GM12892 (cell line): ENCODE data around the gene GALNT13.

Experiments used
- POLR2A ChIP-seq: IDR thresholded peaks from 2 replicates; pipeline ENCODE4 v1.6.1; 2011; ENCODE audit warnings: low read depth, low read length, control low read depth
- POLR2AphosphoS5 ChIP-seq: IDR thresholded peaks from 2 replicates; pipeline ENCODE4 v1.6.1; 2011; ENCODE audit warnings: low read depth, low read length, control low read depth
- TAF1 ChIP-seq: IDR thresholded peaks from 2 replicates; pipeline ENCODE4 v1.6.1; 2011; ENCODE audit warnings: low read depth, mild to moderate bottlenecking, control low read depth, low read length, borderline replicate concordance

GRCh38 chr2:154361276-154361675 is 489.6 kb downstream of the GALNT13 start:
- TF ChIP-seq POLR2A: no peak
- no peak for TF ChIP-seq TAF1
- TF ChIP-seq POLR2AphosphoS5: no peak
